ENCODE data around the gene NCS1.

DNA sequence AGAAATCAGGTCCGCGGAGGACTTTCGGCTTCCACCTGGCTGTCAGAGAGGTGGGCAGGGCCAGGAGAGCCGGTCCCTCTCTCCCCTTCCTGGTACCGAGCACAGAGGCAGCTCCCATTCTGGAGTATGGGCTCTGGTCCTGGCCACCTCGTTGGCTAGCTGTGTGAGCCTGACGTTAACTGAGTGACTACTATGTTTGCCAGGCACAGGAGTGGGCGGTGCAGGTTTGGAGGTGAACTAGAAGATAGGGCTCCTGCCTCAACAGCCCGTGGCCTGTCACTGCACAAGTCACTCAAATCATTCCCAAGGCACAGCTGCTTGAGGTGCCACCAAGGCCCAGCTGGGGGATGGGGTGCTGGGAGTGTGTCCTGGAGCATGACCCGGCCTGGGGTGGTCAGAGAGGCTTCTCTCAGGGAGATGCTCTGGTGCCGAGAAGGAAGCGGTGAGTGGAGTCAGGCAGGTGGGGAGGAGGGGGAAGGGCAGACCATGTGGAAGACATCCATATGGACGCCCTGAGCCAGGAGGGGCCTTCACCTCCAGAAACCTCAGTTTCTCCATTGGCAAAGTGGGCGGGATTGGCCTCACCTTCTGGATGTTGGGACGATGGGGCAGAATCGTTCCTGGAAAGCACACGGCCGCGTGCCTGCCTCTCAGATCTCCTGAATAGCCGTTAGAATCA lies 39.5 kb downstream of the NCS1 start:
- no peak for TF ChIP-seq EP300 (IDR thresholded peaks at IDR 0.05; ENCODE audit: borderline replicate concordance)
- TF ChIP-seq TCF12 (IDR thresholded peaks at IDR 0.05; ENCODE audit: low read depth): no peak
- no peak for TF ChIP-seq USF1 (IDR thresholded peaks at IDR 0.05)
- TF ChIP-seq, protein P1, sequence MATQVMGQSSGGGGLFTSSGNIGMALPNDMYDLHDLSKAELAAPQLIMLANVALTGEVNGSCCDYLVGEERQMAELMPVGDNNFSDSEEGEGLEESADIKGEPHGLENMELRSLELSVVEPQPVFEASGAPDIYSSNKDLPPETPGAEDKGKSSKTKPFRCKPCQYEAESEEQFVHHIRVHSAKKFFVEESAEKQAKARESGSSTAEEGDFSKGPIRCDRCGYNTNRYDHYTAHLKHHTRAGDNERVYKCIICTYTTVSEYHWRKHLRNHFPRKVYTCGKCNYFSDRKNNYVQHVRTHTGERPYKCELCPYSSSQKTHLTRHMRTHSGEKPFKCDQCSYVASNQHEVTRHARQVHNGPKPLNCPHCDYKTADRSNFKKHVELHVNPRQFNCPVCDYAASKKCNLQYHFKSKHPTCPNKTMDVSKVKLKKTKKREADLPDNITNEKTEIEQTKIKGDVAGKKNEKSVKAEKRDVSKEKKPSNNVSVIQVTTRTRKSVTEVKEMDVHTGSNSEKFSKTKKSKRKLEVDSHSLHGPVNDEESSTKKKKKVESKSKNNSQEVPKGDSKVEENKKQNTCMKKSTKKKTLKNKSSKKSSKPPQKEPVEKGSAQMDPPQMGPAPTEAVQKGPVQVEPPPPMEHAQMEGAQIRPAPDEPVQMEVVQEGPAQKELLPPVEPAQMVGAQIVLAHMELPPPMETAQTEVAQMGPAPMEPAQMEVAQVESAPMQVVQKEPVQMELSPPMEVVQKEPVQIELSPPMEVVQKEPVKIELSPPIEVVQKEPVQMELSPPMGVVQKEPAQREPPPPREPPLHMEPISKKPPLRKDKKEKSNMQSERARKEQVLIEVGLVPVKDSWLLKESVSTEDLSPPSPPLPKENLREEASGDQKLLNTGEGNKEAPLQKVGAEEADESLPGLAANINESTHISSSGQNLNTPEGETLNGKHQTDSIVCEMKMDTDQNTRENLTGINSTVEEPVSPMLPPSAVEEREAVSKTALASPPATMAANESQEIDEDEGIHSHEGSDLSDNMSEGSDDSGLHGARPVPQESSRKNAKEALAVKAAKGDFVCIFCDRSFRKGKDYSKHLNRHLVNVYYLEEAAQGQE (IDR thresholded peaks at IDR 0.05; ENCODE audit: low read depth): no peak
- TF ChIP-seq EGR1 (IDR thresholded peaks at IDR 0.05): no peak
- TF ChIP-seq CEBPB (IDR thresholded peaks at IDR 0.05): no peak
- TF ChIP-seq, protein P2, sequence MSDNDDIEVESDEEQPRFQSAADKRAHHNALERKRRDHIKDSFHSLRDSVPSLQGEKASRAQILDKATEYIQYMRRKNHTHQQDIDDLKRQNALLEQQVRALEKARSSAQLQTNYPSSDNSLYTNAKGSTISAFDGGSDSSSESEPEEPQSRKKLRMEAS (IDR thresholded peaks at IDR 0.05): no peak
- TF ChIP-seq TAF1 (IDR thresholded peaks at IDR 0.05; ENCODE audit: low read depth): no peak
- TF ChIP-seq CREB1 (IDR thresholded peaks at IDR 0.05; ENCODE audit: low read depth): no peak

Data from Ishikawa (cell line).